ENCODE data around the gene VPREB1.
A peak's percentile ranks its signal among the peaks of the same experiment; 100 is the strongest.
"Not testable (repeated sequence)": the region's sequence is repeated elsewhere in the genome, so short reads cannot be mapped to it uniquely, and the experiment has no call there.

Gene VPREB1

DNA sequence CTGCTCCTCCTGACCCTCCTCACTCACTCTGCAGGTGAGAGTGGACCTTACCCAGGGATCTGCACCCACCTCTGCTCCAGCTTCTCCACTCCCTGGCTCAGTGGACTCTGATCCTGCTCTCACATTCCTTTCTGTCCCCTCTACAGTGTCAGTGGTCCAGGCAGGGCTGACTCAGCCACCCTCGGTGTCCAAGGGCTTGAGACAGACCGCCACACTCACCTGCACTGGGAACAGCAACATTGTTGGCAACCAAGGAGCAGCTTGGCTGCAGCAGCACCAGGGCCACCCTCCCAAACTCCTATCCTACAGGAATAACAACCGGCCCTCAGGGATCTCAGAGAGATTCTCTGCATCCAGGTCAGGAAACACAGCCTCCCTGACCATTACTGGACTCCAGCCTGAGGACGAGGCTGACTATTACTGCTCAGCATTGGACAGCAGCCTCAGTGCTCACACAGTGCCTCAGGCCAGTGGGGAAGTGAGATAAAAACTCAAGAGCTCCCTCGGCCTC is 29.7 kb upstream of the VPREB1 start:
- no peak for DNase-seq

- DNase-seq: no peak
Observed at GRCh38 chr22:22215659-22216449, 28.7 kb upstream of the VPREB1 start.

DNA sequence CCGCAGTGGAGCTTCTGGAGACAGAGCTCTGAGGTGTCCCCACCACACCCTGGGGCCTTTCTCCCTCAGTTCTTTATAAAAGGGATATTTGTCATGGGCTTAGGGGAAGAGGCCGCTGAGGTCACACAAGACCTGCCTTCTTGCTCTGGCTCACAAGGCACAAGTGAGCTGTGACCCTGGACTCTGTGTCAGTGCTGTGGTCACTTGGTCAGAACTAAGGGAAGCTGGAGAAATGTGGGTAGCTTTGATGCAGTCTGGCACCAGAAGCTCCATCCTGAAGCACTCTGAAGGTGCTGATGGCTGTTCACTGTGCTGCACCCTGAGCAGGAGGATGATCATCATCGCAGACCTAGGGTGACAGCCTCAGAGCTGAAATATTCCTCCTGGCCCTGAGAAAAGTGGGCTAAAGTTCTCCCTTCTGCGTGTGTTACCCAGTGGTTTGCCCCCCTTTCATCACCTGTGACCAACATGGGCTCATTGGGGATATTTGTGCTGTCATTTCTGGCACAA is 28.1 kb upstream of the VPREB1 start:
- DNase-seq: no peak

GRCh38 chr22:22218302-22218701 is 26.3 kb upstream of the VPREB1 start:
- no peak for DNase-seq

DNA sequence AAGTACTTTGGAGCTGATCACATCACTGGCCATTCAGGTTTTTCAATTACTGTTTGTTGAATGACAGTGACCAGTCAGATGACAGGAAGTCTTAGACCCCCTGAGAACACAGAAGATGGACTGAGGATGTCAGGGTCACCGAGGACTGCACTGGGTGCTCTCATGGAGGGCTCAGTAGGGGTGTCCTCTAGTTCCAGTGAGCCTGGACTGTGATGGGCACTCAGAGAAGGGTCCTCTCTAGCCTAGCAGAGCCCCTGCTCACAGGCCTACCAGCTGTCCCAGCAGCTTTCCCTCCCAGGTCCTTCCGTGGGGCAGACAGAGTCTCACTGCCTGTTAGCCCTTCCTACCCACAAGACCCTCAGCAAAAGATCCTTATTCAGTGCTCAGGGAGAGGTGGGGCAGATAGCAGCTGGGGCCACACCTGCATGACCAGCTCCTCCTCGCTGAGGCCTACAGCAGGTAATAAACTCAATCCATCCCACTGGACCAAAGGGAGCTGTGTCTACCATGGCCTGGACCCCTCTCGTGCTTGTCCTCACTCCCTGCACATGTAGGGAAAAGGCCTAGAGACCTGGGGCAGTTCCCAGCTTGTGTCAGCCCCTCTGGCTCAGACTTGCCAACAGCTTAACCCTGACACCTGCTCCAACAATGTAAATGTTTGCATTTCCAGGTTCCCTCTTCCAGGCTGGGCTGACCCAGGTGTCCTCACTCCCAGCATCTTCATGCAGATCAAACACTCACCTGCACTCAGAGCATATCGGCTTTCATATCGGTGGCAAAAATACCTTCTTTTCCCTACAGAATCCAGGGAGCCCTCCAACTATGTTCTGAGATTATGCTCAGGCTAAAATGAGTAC is 25.2 kb upstream of the VPREB1 start:
- DNase-seq: no peak

DNA sequence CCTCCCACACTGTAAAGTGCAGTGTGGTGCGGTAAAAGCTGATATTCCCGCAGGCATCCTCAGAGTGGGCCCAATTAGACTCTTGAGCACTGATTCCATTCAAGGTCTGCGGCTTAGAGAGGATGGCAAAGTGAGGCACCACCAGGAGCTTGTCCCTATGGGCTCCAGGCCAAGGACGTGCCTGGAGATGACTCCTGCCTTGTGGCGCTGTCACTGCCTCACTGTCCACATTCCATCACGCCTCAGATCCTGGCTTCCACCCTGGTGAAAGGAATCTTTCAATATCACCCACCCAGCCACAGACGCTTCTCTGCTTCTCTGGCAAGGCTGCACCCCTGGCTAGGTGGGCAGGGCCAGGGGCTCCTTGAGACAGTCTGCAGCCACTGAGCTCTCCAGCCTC is 23.5 kb upstream of the VPREB1 start:
- DNase-seq: not testable (repeated sequence)

- DNase-seq: no peak
Observed at GRCh38 chr22:22226448-22227187, 18.0 kb upstream of the VPREB1 start.

DNA sequence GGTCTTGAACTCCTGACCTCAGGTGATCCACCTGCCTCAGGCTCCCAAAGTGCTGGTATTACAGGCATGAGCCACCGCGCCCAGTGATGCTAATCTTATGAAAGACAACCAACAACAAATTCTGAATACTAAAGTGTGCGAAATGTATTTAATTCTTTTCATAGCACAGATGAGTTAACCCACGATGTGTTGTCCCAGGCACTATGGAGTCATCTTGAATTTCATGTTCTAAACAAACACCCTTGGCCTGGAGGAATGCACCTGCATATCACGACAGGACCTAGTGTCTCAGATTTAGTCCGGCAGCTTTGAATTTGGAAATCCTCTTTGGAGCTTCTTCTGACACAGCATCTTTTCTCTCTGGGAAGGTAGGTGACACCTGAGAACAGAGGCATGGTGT is 16.2 kb upstream of the VPREB1 start:
- no peak for DNase-seq

DNA sequence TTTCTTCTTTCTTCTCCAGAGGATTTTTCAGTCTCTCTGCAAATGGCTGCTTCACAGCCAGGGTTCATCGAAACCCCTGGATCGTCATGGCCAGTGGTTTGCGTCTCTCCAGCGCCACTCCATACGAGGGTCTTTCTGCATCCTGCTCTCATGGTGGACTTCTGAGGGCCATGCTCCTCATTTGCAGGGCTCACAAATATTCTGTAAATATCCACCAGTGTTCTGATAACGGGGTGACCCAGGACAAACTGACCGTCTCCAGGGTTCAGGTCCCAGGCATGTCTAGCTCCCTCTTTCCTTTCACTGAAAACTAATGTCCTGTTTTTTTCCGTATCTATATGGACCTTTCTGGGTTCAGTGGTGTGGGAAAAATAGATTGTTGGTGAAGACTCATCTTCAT is 15.7 kb upstream of the VPREB1 start:
- DNase-seq: no peak

- no peak for DNase-seq
Observed at GRCh38 chr22:22229683-22230420, 14.7 kb upstream of the VPREB1 start.

GRCh38 chr22:22230438-22230837 is 14.1 kb upstream of the VPREB1 start:
- no peak for DNase-seq

GRCh38 chr22:22233081-22233480 is 11.5 kb upstream of the VPREB1 start:
- DNase-seq: no peak

GRCh38 chr22:22235558-22235957 is 9.0 kb upstream of the VPREB1 start:
- peak; percentile 58 for DNase-seq

GRCh38 chr22:22237521-22237920 is 7.1 kb upstream of the VPREB1 start:
- no peak for DNase-seq

DNA sequence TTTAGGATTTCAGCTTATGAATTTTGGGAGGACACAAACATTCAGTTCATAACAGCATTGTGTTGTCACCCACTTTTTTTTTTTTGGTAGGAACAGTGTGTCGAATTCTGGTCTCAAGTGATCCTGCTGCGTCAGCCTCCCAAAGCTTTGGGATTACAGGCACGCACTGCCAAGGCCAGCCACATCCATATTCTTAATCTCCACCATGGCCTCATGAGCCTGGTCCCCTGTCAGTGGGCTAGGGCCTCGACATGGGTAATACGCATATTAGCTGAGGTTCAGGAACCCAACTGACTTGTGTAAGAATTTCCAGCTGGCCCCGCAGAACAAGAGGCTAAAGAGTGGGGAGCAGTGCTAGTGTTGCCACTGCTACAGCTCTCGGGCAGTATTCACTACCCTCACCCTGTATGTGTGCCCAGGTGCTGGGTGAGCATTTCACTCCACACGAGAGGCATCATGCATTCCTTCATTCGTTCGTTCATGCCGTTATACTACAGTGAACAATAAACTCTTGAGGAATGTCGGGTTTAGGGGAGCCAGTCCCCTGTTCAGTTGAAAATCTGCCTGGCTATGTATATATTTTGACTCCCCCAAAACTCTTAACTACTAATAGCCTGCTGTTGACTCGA is 5.2 kb upstream of the VPREB1 start:
- no peak for DNase-seq

GRCh38 chr22:22241554-22241898 is 3.1 kb upstream of the VPREB1 start:
- no peak for DNase-seq

GRCh38 chr22:22242488-22242887 is 2.1 kb upstream of the VPREB1 start:
- DNase-seq: no peak

GRCh38 chr22:22243033-22243680 is 1.4 kb upstream of the VPREB1 start:
- DNase-seq: no peak

GRCh38 chr22:22245256-22245909 is 797 bp downstream of the VPREB1 start:
- DNase-seq: no peak

DNA sequence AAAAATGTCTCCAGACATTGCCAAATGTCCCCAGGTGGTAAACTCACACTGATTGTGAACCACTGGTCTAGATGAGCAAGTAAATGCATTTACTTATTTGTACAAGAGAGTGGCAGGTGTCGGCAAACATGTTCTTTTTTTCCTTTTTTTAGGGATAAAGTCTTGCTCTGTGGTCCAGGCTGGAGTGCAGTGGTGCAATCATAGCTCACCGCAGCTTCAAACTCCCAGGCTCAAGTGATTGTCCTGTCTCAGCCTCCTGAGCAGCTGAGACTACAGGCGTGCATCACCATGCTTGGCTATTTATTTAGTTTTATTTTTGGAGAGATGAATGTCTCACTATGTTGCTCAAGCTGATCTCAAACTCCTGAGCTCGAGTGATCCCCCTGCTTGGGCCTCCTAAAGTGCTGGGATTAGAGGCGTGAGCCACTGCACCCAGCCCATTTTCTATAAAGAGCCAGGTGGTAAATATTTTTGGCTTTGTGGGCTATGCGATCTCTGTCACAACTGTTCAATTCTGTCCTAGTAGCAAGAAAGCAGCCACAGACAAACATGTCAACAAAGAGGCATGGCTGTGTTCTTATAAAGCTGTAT is 1.4 kb downstream of the VPREB1 start:
- DNase-seq: no peak

Measured in activated naive CD4-positive, alpha-beta T cell treated with Interleukin-2 at 50 U/mL for 16 hours (primary cell).